HG03571 (cell line): Measurements from ENCODE around the gene ARMC6.
"Not testable (repeated sequence)": the region's sequence is repeated elsewhere in the genome, so short reads cannot be mapped to it uniquely, and the experiment has no call there.

Experiments
- ATAC-seq: cut with Tn5 transposase; IDR thresholded peaks from one replicate; pipeline ENCODE4 v1.9.1; 2021; ENCODE audit not compliant: unreplicated experiment

Gene ARMC6

DNA sequence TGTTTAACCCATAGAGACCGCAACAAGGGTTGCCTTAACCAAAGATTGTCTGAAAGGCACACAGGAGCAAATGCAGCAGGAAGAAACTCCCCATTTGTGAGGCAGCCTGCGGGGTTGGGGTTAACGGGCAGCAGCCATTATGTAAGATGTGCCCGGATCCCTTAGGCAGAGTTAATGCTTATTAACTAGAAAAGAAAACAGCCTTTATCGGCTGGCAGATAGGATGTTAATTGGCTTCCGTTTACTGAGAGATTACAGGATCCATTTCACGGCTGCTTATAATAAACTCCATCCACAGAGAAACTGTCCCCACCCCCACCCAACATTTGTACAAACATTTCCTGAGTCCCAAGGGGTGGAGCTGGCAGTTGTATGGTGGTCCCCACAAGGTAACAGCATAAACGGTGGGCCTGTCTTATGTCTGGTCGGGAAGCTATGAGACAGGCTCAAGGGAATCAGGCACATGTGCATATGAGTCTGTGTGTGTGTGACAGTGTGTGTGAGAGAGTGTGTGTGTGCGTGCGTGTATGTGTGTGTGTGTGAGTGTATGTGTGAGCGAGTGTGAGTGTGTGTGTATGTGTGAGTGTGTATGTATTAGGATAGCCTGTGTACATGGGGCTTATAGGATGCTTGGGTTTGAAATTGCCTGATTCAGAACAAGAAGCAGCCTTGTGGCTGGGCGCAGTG, 40.9 kb downstream of the ARMC6 start:
- ATAC-seq = no peak

DNA sequence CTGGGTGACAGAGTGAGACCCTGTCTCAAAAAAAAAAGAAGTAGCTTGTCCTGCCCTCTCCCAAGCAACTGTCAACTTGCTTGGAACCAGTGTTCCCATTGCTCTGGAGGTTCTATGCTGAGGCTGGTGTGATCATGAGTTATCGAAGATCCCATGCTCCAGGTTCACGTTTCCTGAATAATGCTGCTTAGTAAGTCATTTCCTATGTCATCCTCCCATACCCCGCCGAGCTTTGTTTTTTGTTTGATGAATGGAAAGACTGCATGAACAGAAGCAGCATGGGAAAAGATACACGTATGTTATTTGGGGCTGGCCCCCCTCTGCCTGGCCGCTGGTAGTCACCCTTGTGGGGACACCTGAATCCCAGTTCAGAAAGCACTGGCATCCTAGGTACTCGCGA, 41.7 kb downstream of the ARMC6 start:
- ATAC-seq = no peak

DNA sequence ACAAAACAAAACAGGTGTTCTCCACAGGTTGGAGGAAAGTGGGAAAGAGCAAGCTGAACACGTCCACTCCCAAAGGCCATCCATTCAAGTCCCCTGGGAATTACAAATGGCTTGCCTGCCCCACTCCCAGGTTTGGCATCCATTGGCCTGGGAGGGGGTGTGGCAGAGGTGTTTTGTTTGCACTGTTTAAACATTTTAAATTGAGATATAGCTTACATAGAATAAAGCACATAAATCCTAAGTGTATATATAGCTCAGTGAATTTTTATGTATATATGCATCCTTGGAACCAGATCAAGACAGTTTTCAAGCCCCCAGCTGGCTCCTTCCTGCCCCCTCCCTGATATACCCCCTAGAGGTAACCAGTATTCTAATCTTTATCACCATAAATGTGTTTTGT, 43.1 kb downstream of the ARMC6 start:
- no peak for ATAC-seq

DNA sequence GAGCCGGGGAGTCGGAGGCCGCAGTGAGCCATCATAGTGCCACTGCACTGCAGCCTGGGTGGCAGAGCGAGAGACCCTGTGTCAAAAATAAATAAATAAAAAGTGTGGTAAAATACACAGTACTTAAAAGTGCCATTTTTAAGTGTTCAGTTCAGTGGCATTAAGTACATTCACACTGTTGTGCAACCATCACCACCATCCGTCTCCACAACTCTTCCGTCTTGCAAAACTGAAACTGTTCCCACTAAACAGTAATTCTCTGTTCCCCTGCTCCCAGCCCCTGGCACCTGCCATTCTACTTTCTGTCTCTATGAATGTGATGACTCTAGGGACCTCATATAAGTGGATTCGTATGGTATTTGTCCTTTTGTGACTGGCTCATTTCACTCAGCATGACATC, 43.7 kb downstream of the ARMC6 start:
- no peak for ATAC-seq

DNA sequence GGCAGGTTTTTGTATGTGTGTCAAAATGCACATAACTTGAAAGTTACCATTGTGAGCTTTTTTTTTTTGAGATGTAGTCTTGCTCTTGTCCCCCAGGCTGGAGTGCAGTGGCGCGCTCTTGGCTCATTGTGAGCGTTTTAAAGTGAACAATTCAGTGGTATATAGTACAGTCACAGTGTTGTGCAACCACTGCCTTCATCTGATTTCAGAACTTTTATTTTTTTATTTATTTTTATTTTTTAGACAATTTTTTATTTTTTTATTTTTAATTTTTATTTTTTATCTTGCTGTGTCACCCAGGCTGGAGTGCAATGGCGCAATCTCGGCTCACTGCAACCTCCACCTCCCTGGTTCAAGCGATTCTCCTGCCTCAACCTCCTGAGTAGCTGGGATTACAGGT, 45.4 kb downstream of the ARMC6 start:
- ATAC-seq = no peak

DNA sequence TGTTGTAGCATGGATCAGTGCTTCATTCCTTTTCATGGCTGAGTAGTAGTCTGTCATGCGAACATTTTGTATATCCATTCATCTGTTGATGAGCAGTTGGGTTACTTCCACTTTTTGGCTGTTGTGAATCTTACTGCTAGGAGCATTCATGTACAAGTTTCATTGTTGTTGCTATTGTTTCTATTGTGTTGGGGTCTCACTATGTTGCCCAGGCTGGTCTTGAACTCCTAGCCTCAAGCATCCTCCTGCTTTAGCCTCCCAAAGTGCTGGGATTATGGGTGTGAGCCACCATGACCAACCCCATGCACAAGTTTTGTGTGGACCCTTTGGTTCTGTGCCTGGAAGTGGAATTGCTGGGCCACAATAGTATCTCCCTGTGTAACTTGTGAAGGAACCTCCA, 46.2 kb downstream of the ARMC6 start:
- no peak for ATAC-seq

DNA sequence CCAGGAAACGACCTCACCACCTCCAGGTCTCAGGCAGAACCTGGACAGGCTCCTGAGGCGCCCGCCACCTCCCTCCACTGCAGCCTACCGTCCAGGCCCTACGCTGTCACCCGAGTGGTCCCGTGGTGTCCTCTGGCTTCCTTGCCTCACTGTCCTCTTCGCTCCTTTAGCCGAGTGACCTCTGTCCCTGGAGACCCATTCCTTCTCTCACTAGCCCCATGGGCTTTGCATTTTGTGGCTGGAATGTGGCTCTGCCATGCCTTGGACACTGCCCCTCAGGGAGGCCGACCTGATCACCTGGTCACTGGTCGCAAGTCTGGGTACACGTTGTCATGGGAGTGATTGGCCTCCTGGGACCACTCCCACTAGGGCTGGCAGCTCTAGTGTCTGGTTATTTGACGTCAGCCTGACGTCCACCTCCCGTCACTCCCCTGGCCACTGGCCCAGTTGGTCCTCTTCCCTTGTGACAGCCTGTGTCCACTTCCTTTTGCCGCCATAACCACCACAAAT, 48.3 kb downstream of the ARMC6 start:
- ATAC-seq = no peak

DNA sequence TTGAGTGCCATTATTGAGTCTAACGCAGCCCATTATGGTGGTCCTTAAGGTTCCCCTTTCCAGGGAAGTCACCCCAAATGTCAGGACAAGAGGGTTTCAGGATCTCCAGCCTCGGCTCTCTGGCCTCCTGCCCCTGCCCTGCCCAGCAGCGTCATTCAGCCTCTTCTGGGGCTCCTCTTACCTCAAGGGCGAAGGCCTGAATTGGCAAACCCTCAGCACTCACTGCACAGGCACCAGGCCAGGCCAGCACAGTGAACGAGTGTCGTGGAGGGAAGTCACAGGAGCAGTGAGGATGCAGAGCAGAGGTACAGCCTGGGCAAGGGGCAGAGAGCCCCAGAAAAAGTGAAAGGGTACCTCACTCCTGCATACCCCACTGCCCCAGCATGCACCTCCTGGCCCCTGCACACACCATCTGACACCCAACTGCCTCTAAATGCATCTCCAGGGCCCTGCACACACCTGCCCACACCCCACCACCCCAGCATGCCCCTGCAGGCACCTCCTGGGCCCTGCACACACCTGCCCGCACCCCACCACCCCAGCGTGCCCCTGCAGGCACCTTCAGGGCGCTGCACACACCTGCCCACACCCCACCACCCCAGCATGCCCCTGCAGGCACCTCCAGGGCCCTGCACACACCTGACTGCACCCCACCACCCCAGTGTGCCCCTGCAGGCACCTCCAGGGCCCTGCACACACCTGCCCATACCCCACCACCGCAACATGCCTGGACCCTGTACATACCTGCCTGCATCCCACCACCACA, 50.2 kb downstream of the ARMC6 start:
- ATAC-seq = no peak

DNA sequence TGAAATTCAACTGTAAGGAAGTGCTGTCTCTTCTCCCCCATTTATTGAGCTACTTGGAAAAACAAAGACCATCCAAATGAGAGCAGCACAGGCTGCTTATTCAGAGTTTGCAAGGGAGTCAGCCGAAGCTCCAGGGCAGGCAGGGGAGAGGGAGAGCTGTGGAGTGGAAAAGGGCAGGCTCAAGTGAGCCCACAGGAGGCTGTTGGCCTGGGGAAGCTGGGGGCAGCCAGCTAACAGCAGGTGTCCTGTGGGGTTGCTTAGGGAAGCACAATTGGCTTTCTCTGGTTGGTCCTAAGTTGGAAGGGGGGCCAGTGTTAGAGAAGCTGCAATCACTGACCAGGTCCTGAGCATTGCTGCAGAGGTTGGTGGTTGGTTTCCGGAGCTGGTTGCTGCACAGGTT, 54.3 kb downstream of the ARMC6 start:
- ATAC-seq = no peak

DNA sequence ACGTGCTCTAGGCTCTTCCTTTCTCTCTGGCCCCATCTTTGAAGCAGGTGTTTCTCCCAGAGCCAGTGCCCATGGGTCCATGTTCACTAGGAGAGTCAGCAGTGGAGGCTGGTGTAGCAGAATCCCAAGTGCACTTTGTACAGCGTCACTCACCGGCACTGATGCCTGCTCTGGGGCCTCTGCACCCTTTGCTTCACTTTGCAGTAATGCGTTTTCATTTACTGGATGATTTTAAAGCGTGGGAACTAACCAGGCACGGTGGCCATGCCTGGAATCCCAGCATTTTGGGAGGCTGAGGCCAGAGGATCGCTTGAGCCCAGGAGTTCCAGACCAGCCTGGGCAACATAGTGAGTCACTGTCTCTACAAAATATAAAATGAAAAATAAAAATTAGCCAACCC, 61.1 kb downstream of the ARMC6 start:
- ATAC-seq = no peak

DNA sequence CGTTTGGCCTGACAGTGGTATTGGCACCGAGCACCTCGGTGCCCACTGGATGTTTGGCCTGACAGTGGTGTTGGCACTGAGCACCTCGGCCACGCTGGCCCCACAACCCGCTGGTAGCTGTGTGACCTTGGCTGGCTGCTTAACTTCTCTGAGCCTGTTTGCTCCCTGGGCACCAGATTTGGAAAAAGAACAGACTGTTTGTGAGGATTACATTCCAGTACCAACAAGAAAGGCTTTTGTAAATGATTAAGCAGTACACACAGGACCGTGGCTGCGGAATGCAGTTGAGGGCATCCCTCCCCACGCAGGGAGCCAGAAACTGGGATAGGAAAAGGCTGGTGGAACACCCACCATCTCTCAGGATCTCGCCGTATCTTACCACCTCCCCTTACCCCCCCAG, 62.3 kb downstream of the ARMC6 start:
- ATAC-seq = no peak

DNA sequence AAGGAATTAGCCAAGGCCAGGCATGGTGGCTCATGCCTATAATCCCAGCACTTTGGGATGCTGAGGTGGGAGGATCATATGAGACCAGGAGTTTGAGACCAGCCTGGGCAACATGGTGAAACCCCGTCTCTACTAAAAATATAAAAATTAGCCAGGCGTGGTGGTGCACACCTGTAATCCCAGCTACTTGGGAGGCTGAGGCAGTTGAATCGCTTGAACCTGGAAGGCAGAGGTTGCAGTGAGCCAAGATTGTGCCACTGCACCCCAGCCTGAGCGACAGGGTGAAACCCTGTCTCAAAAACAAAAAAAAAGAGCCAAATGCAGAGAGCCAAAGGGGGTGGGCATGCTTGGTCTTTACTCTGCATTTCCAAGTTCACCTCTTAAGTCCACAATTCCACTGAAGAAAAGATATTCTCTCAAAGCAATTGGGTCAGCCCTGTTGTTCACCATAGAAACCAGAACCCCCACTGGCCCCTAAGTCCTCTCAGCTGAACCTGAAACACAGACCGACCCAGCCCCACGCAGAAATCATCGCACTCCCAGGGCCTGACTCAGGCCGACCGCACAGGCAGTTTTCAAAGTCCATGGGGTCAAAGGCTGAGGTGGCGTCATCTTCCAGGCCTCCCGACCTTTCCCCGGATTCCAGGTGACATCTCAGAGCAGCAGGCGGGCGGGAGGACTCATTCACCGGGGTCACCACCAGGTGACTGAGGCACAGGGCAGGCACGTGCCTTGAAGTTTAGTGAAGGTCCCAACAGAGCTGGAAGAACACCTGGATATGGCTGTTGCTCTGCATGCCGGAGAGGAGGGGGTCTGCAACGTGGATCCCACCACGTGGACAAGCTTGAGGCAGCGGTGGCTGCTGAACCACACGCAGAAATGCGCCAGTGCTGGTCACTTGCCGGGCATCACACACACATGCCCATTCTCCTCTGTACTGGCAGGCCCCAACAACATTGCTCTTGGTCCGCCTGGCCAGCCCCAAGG, 63.5 kb downstream of the ARMC6 start:
- no peak for ATAC-seq

DNA sequence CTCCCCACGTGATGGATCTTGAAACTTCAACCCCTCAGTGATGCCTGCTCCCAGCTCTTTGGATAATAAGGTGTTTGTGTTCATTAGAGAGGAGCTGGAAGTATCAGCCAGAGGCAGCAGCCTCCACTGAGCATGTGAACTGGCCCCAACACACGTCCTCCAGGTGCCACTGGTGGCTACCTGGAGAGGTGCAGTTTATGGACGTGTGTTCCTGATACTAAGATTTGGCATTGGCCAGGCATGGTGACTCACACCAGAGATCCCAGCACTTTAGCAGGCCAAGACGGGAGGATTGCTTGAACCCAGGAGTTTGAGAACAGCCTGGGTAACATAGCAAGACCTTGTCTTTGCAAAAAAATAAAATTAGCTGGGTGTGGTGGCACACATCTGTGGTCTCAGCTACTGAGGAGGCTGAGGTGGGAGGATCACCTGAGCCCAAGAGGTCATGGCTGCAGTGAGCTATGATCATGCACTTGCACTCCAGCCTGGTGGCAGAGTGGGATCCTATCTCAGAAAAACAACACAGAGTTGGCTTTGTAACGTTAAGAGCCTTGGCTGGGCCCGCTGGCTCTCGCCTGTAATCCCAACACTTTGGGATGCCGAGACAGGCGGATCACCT, 64.8 kb downstream of the ARMC6 start:
- no peak for ATAC-seq

DNA sequence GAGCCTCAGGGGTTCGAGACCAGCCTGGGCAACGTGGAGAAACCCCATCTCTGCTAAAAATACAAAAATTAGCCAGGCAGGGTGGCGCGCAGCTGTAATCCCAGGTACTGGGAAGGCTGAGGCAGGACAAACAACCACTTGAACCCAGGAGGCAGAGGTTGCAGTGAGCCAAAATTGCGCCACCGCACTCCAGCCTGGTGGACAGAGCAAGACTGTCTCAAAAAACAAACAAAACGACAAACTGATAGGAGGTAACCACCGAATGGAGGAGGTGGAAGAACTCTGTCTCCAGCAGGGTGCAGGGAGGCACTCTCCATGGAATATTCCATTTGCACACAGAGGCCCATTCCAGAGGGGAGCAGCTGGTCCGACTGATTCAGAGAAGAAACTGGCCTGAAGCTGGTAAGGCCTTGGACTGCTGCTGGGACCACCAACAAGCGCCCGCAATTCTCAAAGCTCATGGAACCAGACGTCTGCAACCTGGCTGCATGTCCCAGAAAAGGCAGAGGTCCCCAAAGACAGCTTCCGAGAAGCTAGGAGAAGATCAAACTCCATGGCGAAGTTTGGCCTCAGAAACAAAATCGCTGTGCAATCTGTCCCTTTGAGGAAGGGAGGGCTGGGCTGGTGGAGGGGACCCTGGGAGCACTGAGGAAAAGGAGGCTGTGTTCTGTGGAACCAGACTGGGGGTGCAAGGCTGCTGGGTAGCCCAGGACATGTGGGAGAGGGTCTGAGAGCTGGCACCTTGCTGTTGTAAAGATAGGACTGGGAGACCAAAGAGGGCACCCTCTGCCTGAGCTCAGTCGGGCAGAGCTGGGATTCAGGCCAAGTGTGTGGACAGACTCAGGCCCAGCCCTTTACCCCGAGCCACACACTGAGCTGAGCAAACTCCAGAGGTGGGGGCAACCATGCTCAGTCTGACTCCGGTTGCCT, 65.6 kb downstream of the ARMC6 start:
- no peak for ATAC-seq

DNA sequence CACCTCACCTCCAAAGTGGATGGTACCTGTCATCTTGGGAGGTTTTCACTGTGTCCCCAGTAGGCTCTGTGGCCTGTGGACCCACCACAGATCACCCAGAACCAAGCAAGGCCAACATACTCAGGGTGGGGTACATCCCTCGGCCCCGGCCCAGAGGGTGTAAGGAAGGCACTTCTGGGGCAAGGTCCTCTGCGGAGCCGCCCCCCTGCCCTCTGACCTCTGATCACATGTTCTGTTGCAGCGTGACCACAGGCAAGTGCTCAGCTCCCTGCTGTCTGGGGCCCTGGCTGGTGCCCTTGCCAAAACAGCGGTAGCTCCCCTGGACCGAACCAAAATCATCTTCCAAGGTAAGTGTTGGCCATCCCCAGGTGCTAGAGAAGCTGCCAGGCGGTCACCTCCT, 68.1 kb downstream of the ARMC6 start:
- ATAC-seq = no peak

DNA sequence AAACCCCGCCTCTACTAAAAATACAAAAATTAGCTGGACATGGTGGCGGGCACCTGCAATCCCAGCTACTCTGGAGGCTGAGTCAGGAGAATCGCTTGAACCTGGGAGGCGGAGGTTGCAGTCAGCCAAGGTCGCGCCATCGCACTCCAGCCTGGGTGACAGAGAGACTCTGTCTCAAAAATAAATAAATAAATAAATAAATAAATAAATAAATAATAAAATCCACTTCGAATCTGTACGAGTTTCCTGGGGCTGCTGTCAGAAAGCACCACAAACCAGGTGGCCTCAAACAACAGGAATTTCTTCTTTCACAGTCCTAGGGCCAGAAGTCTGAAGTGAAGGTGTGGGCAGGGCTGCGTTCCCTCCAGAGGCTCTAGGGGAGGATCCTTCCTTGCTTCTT, 69.2 kb downstream of the ARMC6 start:
- ATAC-seq = not testable (repeated sequence)

DNA sequence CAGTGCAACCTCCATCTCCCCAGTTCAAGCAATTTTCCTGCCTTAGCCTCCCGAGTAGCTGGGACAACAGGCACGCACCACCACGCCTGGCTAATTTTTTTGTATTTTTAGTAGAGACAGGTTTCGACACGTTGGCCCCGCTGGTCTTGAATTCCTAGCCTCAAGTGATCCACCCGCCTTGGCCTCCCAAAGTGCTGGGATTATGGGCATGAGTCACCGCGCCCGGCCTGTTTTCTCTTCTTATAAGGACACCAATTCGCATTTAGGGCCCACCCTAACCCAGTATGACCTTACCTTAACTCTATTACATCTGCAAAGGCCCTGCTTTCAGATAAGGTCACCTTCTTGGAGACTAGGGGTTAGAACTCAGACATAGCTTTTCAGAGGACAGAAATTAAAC, 69.8 kb downstream of the ARMC6 start:
- no peak for ATAC-seq

DNA sequence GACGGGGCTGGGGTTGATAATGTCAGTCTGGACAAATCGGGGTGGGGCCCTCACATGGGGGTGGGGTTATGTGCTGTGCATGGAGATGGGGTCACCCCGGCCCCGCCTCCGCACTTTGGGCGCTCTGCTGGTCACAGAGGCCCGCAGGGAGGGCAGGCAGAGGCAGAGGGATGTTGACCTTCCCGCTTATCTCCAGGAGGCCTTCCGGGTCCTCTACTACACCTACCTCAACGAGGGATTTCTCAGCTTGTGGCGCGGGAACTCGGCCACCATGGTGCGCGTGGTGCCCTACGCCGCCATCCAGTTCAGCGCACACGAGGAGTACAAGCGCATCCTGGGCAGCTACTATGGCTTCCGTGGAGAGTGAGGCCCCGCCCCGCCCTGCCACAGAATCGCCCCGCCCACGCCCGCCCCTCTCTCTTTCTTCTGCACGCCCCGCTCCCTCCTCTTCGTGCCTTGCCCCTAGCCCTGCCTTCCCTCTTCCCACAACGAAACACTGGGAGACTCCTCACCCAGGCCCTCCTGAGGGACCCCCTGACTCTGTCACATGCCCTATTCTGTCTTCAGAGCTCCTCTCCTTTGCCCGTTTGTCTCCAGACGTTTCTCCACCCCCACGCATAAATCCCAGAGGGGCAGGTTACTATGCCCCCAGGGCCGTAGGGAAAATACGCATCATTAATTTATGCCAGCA, 72.1 kb downstream of the ARMC6 start:
- ATAC-seq = no peak

DNA sequence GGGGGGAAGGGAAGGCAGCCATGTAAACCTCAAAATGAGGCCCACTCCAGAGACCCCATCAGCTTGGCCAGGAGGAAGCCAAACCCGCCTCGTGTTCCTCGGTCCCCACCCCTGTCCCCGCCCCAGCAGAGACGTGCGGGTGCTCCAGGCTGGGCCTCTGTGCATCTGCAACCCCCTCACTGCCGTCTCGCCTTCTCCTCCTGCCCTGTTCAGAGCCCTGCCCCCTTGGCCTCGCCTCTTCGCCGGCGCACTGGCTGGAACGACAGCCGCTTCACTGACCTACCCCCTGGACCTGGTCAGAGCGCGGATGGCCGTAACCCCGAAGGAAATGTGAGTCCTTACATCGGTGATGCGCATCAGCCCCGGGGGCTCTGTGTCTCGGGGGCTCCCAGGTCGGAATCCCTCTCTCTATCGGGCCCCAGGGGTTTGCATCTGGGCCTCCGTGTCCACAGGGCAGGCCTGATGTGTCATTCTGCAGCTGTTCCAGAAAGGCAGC, 72.7 kb downstream of the ARMC6 start:
- ATAC-seq = no peak
